HCT116 (cell line): ENCODE measurements around the gene TFB1M. TPM values are rescaled to one million over a fixed set of nuclear protein-coding genes. Genes with fewer than 3 reads are reported as not detected.

Source experiments
- ATAC-seq: fragments of 200-7000 bp; cut with Tn5 transposase; 2 replicates; pipeline ENCODE4 v1.9.1; 2020; ENCODE audit warnings: mild to moderate bottlenecking, moderate library complexity
- BruUV-seq: library from RNA; stranded (reverse); fragments of 400-500 nt; replicated peaks from 2 replicates; lab custom pipeline; 2021; lab: Mats Ljungman, UMichigan
- CTCF ChIA-PET: fragments of 300-600 bp; sonication (Branson Sonifier 250); formaldehyde crosslinking; loops from one replicate; lab custom pipeline; 2021; ENCODE audit warnings: antibody characterized with exemption; lab: Charles Lee
- POLR2A ChIA-PET: fragments of 300-600, 350-600 bp; sonication (Branson Sonifier 250); formaldehyde crosslinking; loops from one replicate; lab custom pipeline; 2021; ENCODE audit warnings: antibody characterized with exemption; lab: Charles Lee
- RAD21 ChIA-PET, 2 experiments: fragments of 300-600 bp; sonication (Branson Sonifier 250); formaldehyde crosslinking; loops; one replicate each; lab custom pipeline; 2023; ENCODE audit warnings: low total read pairs in 2 of 2; ENCODE audit not compliant: uncharacterized antibody in 2 of 2, unreplicated experiment in 2 of 2, low non-redundant PET in 1 of 2; lab: Charles Lee
- DNase-seq: peaks from one replicate; pipeline ENCODE4 v3.0.0-alpha.2; 2010; ENCODE audit warnings: low read depth, low spot score
- H2AFZ ChIP-seq: fragments of 200-600 bp; shearing (Covaris generic), sonication (generic); 2 replicates; pipeline ENCODE4 v1.6.1; 2017; ENCODE audit warnings: low read depth, mixed run types, mixed read lengths, antibody characterized with exemption, low read length; ENCODE audit not compliant: poor library complexity, severe bottlenecking
- H3K27ac ChIP-seq: 2 replicates; pipeline ENCODE4 v1.5.1; 2012; ENCODE audit warnings: low read depth, low read length
- H3K27me3 ChIP-seq: fragments of 200-600 bp; sonication (generic); 2 replicates; pipeline ENCODE4 v1.6.1; 2016; ENCODE audit warnings: mixed run types, low read length, mixed read lengths; ENCODE audit not compliant: insufficient read depth
- H3K36me3 ChIP-seq, 2 experiments: fragments of 200-500 bp in 1 of 2; fragments of 200-600 bp in 1 of 2; sonication (Bioruptor generic) in 1 of 2; sonication (generic) in 1 of 2; 2 replicates each; pipeline versions ENCODE4 v1.5.1 to v1.6.1; 2014 to 2016; ENCODE audit warnings: low read length in 2 of 2, inconsistent platforms in 1 of 2, mixed read lengths in 1 of 2, mixed run types in 1 of 2; ENCODE audit not compliant: insufficient read depth in 2 of 2, control insufficient read depth in 1 of 2
- H3K4me1 ChIP-seq, 2 experiments: fragments of 200-600 bp in 1 of 2; sonication (generic) in 1 of 2; 2 replicates each; pipeline versions ENCODE4 v1.5.1 to v1.6.1; 2012 to 2017; ENCODE audit warnings: low read length in 2 of 2, inconsistent platforms in 1 of 2, mild to moderate bottlenecking in 1 of 2, mixed read lengths in 1 of 2, mixed run types in 1 of 2, moderate library complexity in 1 of 2; ENCODE audit not compliant: insufficient read depth in 2 of 2, control insufficient read depth in 1 of 2
- H3K4me2 ChIP-seq: fragments of 200-600 bp; sonication (generic); 2 replicates; pipeline ENCODE4 v1.6.1; 2017; ENCODE audit warnings: mixed run types, low read length, mixed read lengths
- H3K4me3 ChIP-seq, 2 experiments: fragments of 200-600 bp in 1 of 2; sonication (generic) in 1 of 2; replicated peaks in 1 of 2; 2 replicates each; pipeline ENCODE4 v1.5.1; 2011 to 2016; ENCODE audit warnings: low read length in 2 of 2, control low read depth in 1 of 2, low read depth in 1 of 2, mild to moderate bottlenecking in 1 of 2, mixed read lengths in 1 of 2, mixed run types in 1 of 2
- H3K79me2 ChIP-seq: fragments of 200-600 bp; sonication (generic); 2 replicates; pipeline ENCODE4 v1.6.1; 2017; ENCODE audit warnings: mild to moderate bottlenecking, mixed run types, low read length, moderate library complexity, mixed read lengths; ENCODE audit not compliant: insufficient read depth
- H3K9ac ChIP-seq: fragments of 200-600 bp; sonication (generic); 2 replicates; pipeline ENCODE4 v1.6.1; 2016; ENCODE audit warnings: low read length, mixed read lengths
- H3K9me2 ChIP-seq: fragments of 200-600 bp; sonication (generic), shearing (Covaris generic); 2 replicates; pipeline ENCODE4 v1.6.1; 2017; ENCODE audit warnings: mixed run types, mild to moderate bottlenecking, moderate library complexity; ENCODE audit not compliant: insufficient read depth
- H3K9me3 ChIP-seq, 2 experiments: fragments of 200-500 bp in 1 of 2; fragments of 200-600 bp in 1 of 2; sonication (Bioruptor generic) in 1 of 2; sonication (generic) in 1 of 2; 2 replicates each; pipeline ENCODE4 v1.6.1; 2014 to 2017; ENCODE audit warnings: low read length in 2 of 2, mixed read lengths in 2 of 2, inconsistent platforms in 1 of 2, low read depth in 1 of 2, mild to moderate bottlenecking in 1 of 2, mixed run types in 1 of 2, moderate library complexity in 1 of 2; ENCODE audit not compliant: control insufficient read depth in 1 of 2, insufficient read depth in 1 of 2
- H4K20me1 ChIP-seq: fragments of 200-600 bp; sonication (generic), shearing (Covaris generic); 2 replicates; pipeline ENCODE4 v1.6.1; 2017; ENCODE audit warnings: mixed run types, mild to moderate bottlenecking, moderate library complexity; ENCODE audit not compliant: insufficient read depth
- EZH2 ChIP-seq: fragments of 200-600 bp; sonication (generic); IDR thresholded peaks from 2 replicates; pipeline ENCODE4 v1.6.1; 2017; ENCODE audit warnings: antibody characterized with exemption, mixed run types
- EZH2phosphoT487 ChIP-seq: fragments of 200-600 bp; IDR thresholded peaks from 2 replicates; pipeline ENCODE4 v1.6.1; 2018; ENCODE audit warnings: antibody characterized with exemption, borderline replicate concordance
- FOSL1 ChIP-seq: IDR thresholded peaks from 2 replicates; pipeline ENCODE4 v1.6.1; 2012; ENCODE audit warnings: low read depth
- JUND ChIP-seq: IDR thresholded peaks from 2 replicates; pipeline ENCODE4 v1.6.1; 2012
- RAD21 ChIP-seq: IDR thresholded peaks from 2 replicates; pipeline ENCODE4 v1.6.1; 2012; ENCODE audit warnings: low read depth, mild to moderate bottlenecking
- TCF7L2 ChIP-seq: IDR thresholded peaks from 2 replicates; pipeline ENCODE4 v1.7.0; 2011; ENCODE audit warnings: borderline replicate concordance, inconsistent platforms; ENCODE audit not compliant: insufficient read depth, insufficient read length; ENCODE audit errors: extremely low read depth
- intact Hi-C: fragments of 100-400 bp; cut with micrococcal nuclease; formaldehyde crosslinking; loops from 2 replicates; pipeline ENCODE4 v1.10.0; 2022
- total RNA-seq: library from RNA; stranded (reverse); gene quantifications from one replicate; pipeline ENCODE4 v1.2.1, GENCODE V29; 2021; ENCODE audit not compliant: unreplicated experiment
- TF ChIP-seq, protein P1 (sequence below): IDR thresholded peaks from 2 replicates; pipeline ENCODE4 v1.6.1; 2012
- TF ChIP-seq, protein P2 (sequence below), 3 experiments: fragments of 200-600 bp in 1 of 3; sonication (generic) in 1 of 3; IDR thresholded peaks in 2 of 3; conservative IDR thresholded peaks in 1 of 3; 2 replicates each; pipeline ENCODE4 v1.5.1; 2012 to 2017; ENCODE audit warnings: low read depth in 2 of 3, low read length in 2 of 3, antibody characterized with exemption in 1 of 3, borderline replicate concordance in 1 of 3, control low read depth in 1 of 3, mild to moderate bottlenecking in 1 of 3, mixed read lengths in 1 of 3, mixed run types in 1 of 3, moderate library complexity in 1 of 3; ENCODE audit not compliant: insufficient read depth in 1 of 3
- TF ChIP-seq, protein P3 (sequence below): IDR thresholded peaks from 2 replicates; pipeline ENCODE4 v1.6.1; 2012; ENCODE audit warnings: low read depth
- TF ChIP-seq, protein P4 (sequence below): IDR thresholded peaks from 2 replicates; pipeline ENCODE4 v1.6.1; 2011; ENCODE audit warnings: mild to moderate bottlenecking, low read length, moderate library complexity; ENCODE audit not compliant: insufficient replicate concordance; ENCODE audit errors: extremely low read depth
- TF ChIP-seq, protein P5 (sequence below): IDR thresholded peaks from 2 replicates; pipeline ENCODE4 v1.6.1; 2012

Gene TFB1M
- total RNA-seq, 1 experiment from 2014 or later: 43.8 TPM

DNA sequence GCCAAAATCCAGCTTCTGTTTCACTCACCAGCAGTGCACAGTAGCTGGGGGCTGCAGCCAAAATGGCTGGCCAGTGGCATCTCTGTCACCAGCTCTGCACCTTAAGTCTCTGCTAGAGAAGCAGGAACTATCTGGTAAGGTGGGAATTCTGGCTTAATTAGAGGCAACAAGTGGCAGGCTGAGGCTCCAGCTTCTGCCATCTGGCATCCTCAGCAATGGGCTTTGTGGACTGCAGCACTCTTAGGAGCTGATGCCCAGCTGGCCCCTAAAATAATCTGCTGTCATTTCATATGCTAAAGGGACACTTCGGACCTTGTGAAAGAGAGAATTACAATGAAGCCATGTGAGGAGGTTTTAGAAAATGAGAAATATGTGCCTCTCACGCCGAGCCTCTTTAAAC is 55.1 kb downstream of the TFB1M start:
- no peak for ATAC-seq
- Histone ChIP-seq H3K4me3 (no peak overlapping the region), H3K9me3 (no peaks in the 10 kb centered on the region), H3K27ac (no peak overlapping the region), H3K36me3 (peaks cover 9 to 13% of the 10 kb centered on the region in 2 experiments; a peak in 3 of 4 replicates), H3K4me2 (no peak overlapping the region), H3K79me2 (no peaks in the 10 kb centered on the region), H3K4me1 (no peaks in the 10 kb centered on the region), H3K9me2 (no peaks in the 10 kb centered on the region), H2AFZ (no peak overlapping the region), H4K20me1 (no peaks in the 10 kb centered on the region), H3K9ac (no peak overlapping the region), H3K27me3 (no peaks in the 10 kb centered on the region)
- RAD21 ChIA-PET: interaction anchor here in 1 of 2 experiments (0.6 kb wide), 1 partner anchor 286 kb away, joined by 3 read pairs; no protein-coding TSS in a partner anchor
- POLR2A ChIA-PET: no interaction called here
- CTCF ChIA-PET: no interaction called here
- no TSS peak for BruUV-seq
- DNase-seq: no peak
- intact Hi-C loops: no loop called here
- TF ChIP-seq JUND: no peak
- TF ChIP-seq, protein P1, sequence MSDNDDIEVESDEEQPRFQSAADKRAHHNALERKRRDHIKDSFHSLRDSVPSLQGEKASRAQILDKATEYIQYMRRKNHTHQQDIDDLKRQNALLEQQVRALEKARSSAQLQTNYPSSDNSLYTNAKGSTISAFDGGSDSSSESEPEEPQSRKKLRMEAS: no peak
- TF ChIP-seq, protein P2, sequence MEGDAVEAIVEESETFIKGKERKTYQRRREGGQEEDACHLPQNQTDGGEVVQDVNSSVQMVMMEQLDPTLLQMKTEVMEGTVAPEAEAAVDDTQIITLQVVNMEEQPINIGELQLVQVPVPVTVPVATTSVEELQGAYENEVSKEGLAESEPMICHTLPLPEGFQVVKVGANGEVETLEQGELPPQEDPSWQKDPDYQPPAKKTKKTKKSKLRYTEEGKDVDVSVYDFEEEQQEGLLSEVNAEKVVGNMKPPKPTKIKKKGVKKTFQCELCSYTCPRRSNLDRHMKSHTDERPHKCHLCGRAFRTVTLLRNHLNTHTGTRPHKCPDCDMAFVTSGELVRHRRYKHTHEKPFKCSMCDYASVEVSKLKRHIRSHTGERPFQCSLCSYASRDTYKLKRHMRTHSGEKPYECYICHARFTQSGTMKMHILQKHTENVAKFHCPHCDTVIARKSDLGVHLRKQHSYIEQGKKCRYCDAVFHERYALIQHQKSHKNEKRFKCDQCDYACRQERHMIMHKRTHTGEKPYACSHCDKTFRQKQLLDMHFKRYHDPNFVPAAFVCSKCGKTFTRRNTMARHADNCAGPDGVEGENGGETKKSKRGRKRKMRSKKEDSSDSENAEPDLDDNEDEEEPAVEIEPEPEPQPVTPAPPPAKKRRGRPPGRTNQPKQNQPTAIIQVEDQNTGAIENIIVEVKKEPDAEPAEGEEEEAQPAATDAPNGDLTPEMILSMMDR (IDR thresholded peaks at IDR 0.05 in 2 of 3, conservative IDR thresholded peaks at IDR 0.05 in 1 of 3; ENCODE audit: borderline replicate concordance in 1 of 3, insufficient read depth in 1 of 3, low read depth in 2 of 3, low read length in 2 of 3): no peak
- no peak for TF ChIP-seq EZH2phosphoT487
- TF ChIP-seq RAD21: no peak
- no peak for TF ChIP-seq EZH2

DNA sequence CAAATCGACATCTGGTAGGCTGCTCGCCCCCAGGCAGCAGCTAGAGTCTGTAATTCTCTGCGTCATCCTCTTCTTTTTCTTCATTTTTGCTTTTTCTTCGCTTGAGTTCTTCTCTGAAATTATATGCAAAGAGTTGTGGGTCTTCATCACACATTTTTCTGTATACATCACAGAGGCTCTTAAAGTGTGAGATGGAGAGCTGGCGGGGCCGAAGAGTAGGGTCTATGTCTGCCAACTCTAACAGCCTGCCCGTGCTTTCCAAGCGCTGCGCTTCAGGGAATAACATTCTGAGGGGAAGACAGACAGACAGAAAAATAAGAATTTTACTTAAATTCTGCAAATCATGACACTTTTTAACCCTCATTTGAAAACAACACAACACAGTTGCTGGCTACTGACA is 56.5 kb downstream of the TFB1M start:
- no peak for ATAC-seq
- DNase-seq: no peak
- Histone ChIP-seq H2AFZ (no peak overlapping the region), H3K4me3 (no peak overlapping the region), H3K4me1 (peaks cover 0 to 6% of the 10 kb centered on the region in 2 experiments; a peak in 2 of 4 replicates), H3K36me3 (peaks cover 9 to 20% of the 10 kb centered on the region in 2 experiments; a peak in 3 of 4 replicates), H3K9me2 (no peaks in the 10 kb centered on the region), H3K9ac (no peak overlapping the region), H3K27ac (no peak overlapping the region), H3K4me2 (no peak overlapping the region), H3K9me3 (no peaks in the 10 kb centered on the region), H4K20me1 (no peaks in the 10 kb centered on the region), H3K79me2 (no peaks in the 10 kb centered on the region), H3K27me3 (no peaks in the 10 kb centered on the region)
- BruUV-seq: no TSS peak
- intact Hi-C loops: no loop called here
- RAD21 ChIA-PET: no interaction called here
- CTCF ChIA-PET: no interaction called here
- POLR2A ChIA-PET: no interaction called here
- TF ChIP-seq, protein P3, sequence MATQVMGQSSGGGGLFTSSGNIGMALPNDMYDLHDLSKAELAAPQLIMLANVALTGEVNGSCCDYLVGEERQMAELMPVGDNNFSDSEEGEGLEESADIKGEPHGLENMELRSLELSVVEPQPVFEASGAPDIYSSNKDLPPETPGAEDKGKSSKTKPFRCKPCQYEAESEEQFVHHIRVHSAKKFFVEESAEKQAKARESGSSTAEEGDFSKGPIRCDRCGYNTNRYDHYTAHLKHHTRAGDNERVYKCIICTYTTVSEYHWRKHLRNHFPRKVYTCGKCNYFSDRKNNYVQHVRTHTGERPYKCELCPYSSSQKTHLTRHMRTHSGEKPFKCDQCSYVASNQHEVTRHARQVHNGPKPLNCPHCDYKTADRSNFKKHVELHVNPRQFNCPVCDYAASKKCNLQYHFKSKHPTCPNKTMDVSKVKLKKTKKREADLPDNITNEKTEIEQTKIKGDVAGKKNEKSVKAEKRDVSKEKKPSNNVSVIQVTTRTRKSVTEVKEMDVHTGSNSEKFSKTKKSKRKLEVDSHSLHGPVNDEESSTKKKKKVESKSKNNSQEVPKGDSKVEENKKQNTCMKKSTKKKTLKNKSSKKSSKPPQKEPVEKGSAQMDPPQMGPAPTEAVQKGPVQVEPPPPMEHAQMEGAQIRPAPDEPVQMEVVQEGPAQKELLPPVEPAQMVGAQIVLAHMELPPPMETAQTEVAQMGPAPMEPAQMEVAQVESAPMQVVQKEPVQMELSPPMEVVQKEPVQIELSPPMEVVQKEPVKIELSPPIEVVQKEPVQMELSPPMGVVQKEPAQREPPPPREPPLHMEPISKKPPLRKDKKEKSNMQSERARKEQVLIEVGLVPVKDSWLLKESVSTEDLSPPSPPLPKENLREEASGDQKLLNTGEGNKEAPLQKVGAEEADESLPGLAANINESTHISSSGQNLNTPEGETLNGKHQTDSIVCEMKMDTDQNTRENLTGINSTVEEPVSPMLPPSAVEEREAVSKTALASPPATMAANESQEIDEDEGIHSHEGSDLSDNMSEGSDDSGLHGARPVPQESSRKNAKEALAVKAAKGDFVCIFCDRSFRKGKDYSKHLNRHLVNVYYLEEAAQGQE: no peak
- TF ChIP-seq FOSL1 (no peak), RAD21 (no peak), TCF7L2 (no peak), EZH2 (no peak), EZH2phosphoT487 (no peak)
- TF ChIP-seq, protein P4, sequence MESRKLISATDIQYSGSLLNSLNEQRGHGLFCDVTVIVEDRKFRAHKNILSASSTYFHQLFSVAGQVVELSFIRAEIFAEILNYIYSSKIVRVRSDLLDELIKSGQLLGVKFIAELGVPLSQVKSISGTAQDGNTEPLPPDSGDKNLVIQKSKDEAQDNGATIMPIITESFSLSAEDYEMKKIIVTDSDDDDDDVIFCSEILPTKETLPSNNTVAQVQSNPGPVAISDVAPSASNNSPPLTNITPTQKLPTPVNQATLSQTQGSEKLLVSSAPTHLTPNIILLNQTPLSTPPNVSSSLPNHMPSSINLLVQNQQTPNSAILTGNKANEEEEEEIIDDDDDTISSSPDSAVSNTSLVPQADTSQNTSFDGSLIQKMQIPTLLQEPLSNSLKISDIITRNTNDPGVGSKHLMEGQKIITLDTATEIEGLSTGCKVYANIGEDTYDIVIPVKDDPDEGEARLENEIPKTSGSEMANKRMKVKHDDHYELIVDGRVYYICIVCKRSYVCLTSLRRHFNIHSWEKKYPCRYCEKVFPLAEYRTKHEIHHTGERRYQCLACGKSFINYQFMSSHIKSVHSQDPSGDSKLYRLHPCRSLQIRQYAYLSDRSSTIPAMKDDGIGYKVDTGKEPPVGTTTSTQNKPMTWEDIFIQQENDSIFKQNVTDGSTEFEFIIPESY: no peak
- TF ChIP-seq, protein P5, sequence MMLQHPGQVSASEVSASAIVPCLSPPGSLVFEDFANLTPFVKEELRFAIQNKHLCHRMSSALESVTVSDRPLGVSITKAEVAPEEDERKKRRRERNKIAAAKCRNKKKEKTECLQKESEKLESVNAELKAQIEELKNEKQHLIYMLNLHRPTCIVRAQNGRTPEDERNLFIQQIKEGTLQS: no peak
